Measurements from ENCODE around the gene CCDC91. TPM values are rescaled to one million over a fixed set of nuclear protein-coding genes. Genes with fewer than 3 reads are reported as not detected.

Gene CCDC91
- total RNA-seq, 6 donors from 2014 or later = 27.7 to 77.5 (median 30.2) TPM

DNA sequence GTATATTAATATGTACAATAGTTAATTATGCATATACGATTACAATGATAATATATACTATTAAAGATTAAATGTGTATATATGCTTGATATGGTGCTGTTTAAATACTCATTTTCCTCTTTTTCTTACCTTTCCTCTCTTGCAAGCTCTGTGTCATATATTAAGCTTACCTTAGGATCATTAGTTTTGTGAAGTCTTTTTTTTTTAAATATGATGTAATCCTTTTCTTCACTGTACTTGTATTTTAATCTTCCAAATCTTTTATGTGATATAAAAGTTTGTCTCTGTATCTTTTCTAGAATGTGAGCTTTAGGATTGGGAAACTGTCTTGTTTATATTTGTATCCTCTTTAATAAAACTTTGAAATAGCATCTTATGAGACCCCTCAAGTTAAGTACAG, 88.7 kb downstream of the CCDC91 start:
- Histone ChIP-seq H3K36me3 (no peaks in the 10 kb centered on the region), H3K4me1 (peaks cover 0 to 4% (median 0%) of the 10 kb centered on the region in 4 donors), H3K27me3 (no peaks in the 10 kb centered on the region), H3K9me3 (no peaks in the 10 kb centered on the region), H3K27ac (no peak overlapping the region), H3K4me3 (no peak overlapping the region)
- ATAC-seq (ENCODE audit: low FRiP score in 2 of 2) = no peak
- DNase-seq = no peak
- TF ChIP-seq POLR2A (IDR thresholded peaks at IDR 0.05) (no peak), EP300 (IDR thresholded peaks at IDR 0.05) (no peak), POLR2AphosphoS5 (IDR thresholded peaks at IDR 0.05) (no peak)
- TF ChIP-seq, protein P1, sequence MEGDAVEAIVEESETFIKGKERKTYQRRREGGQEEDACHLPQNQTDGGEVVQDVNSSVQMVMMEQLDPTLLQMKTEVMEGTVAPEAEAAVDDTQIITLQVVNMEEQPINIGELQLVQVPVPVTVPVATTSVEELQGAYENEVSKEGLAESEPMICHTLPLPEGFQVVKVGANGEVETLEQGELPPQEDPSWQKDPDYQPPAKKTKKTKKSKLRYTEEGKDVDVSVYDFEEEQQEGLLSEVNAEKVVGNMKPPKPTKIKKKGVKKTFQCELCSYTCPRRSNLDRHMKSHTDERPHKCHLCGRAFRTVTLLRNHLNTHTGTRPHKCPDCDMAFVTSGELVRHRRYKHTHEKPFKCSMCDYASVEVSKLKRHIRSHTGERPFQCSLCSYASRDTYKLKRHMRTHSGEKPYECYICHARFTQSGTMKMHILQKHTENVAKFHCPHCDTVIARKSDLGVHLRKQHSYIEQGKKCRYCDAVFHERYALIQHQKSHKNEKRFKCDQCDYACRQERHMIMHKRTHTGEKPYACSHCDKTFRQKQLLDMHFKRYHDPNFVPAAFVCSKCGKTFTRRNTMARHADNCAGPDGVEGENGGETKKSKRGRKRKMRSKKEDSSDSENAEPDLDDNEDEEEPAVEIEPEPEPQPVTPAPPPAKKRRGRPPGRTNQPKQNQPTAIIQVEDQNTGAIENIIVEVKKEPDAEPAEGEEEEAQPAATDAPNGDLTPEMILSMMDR (IDR thresholded peaks at IDR 0.05) = no peak
- 100% methylated on average over 1 of the region's 1 CpG for WGBS, 2 donors

DNA sequence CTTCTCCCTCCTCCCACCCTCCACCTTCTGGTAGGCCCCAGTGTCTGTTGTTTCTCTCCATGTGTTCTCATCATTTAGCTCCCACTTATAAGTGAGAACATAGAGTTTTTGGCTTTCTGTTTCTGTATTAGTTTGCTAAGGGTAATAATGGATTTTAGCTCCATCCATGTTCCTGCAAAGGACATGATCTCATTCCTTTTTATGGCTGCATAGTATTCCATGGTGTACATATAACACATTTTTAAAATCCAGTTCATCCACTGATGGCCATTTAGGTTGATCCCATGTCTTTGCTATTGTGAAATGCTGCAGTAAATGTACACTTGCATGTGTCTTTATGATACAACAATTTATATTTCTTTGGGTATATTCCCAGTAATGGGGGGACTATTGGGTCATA, 96.1 kb downstream of the CCDC91 start:
- H3K4me1 ChIP-seq = no peaks in the 10 kb centered on the region
- no peaks in the 10 kb centered on the region for H3K36me3 ChIP-seq
- ATAC-seq (ENCODE audit: low FRiP score in 2 of 2) = no peak
- no peaks in the 10 kb centered on the region for H3K27me3 ChIP-seq
- DNase-seq = no peak
- no peak overlapping the region for H3K27ac ChIP-seq
- H3K9me3 ChIP-seq = peaks cover 11 to 23% (median 18%) of the 10 kb centered on the region in 4 donors
- TF ChIP-seq POLR2AphosphoS5 (IDR thresholded peaks at IDR 0.05) (no peak), EP300 (IDR thresholded peaks at IDR 0.05) (no peak), POLR2A (IDR thresholded peaks at IDR 0.05) (no peak)
- TF ChIP-seq, protein P1 (IDR thresholded peaks at IDR 0.05) = no peak
- H3K4me3 ChIP-seq = no peak overlapping the region

DNA sequence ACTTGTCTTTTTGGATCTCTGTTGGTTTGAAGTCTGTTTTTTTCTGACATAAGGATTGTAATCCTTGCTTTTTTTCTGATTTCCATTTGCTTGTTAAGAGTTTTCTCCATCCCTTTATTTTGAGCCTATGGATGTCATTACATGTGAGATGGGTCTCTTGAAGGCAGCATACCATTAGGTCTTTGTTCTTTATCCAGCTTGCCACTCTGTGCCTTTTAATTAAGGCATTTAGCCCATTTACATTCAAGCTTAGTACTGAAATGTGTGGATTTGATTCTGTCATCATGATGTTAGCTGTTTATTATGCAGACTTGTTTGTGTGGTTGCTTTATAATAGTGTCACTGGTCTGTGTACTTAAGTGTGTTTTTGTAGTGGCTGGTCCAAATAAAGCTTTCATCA, 100.0 kb downstream of the CCDC91 start:
- peaks cover 11 to 25% (median 19%) of the 10 kb centered on the region in 4 donors for H3K9me3 ChIP-seq
- H3K4me3 ChIP-seq = no peak overlapping the region
- no peaks in the 10 kb centered on the region for H3K27me3 ChIP-seq
- H3K27ac ChIP-seq = no peak overlapping the region
- H3K36me3 ChIP-seq = no peaks in the 10 kb centered on the region
- H3K4me1 ChIP-seq = no peaks in the 10 kb centered on the region
- no peak for DNase-seq
- TF ChIP-seq POLR2A (IDR thresholded peaks at IDR 0.05) (no peak), EP300 (IDR thresholded peaks at IDR 0.05) (no peak), POLR2AphosphoS5 (IDR thresholded peaks at IDR 0.05) (no peak)
- TF ChIP-seq, protein P1 (IDR thresholded peaks at IDR 0.05) = no peak
- ATAC-seq (ENCODE audit: low FRiP score in 2 of 2) = no peak

DNA sequence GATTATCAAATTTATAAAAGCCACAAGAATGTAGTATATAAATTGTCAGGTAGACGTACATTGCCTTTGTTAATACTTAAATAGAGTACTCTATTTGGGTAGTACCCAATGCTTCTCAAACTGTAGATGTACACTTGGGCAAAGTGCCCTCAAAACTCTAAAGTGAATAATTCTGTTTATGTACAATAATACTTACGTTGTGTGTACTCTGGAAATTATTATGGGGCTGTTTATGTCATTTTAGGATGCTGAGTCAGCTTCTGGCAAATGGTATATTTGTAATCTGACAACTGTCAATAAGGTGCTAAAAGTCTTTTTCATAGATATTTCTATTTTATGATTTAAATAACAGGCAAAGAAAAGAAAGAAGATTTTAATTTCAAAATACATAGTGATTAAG, 102.4 kb downstream of the CCDC91 start:
- H3K4me1 ChIP-seq = no peaks in the 10 kb centered on the region
- TF ChIP-seq, protein P1 (IDR thresholded peaks at IDR 0.05) = no peak
- TF ChIP-seq EP300 (IDR thresholded peaks at IDR 0.05) (no peak), POLR2A (IDR thresholded peaks at IDR 0.05) (no peak), POLR2AphosphoS5 (IDR thresholded peaks at IDR 0.05) (no peak)
- peaks cover 11 to 25% (median 19%) of the 10 kb centered on the region in 4 donors for H3K9me3 ChIP-seq
- no peak for ATAC-seq (ENCODE audit: low FRiP score in 2 of 2)
- H3K27me3 ChIP-seq = no peaks in the 10 kb centered on the region
- WGBS, 2 donors = 78 to 79% methylated on average over 2 of the region's 2 CpGs
- H3K27ac ChIP-seq = no peak overlapping the region
- no peaks in the 10 kb centered on the region for H3K36me3 ChIP-seq
- H3K4me3 ChIP-seq = no peak overlapping the region
- DNase-seq = no peak

DNA sequence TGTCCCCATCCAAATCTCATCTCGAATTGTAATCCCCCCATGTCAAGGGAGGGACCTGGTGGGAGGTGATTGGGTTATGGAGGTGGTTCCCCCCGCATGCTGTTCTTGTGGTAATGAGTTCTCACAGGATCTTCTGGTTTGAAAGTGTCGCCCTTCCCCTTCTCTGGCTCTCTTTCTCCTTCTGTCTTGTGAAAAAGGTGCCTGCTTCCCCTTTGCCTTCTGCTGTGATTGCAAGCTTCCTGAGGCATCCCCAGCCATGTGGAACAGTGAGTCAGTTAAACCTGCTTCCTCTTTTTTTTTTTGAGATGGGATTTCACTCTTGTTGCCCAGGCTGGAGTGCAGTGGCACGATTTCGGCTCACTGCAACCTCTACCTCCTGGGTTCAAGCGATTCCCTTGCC, 104.0 kb downstream of the CCDC91 start:
- Histone ChIP-seq H3K36me3 (no peaks in the 10 kb centered on the region), H3K4me1 (no peaks in the 10 kb centered on the region), H3K27me3 (no peaks in the 10 kb centered on the region), H3K27ac (no peak overlapping the region), H3K4me3 (no peak overlapping the region), H3K9me3 (peaks cover 11 to 20% (median 17%) of the 10 kb centered on the region in 4 donors)
- no peak for TF ChIP-seq EP300 (IDR thresholded peaks at IDR 0.05)
- no peak for TF ChIP-seq POLR2AphosphoS5 (IDR thresholded peaks at IDR 0.05)
- TF ChIP-seq, protein P1 (IDR thresholded peaks at IDR 0.05) = no peak
- no peak for TF ChIP-seq POLR2A (IDR thresholded peaks at IDR 0.05)
- 82 to 83% methylated on average over 6 of the region's 6 CpGs for WGBS, 2 donors
- DNase-seq = no peak
- no peak for ATAC-seq (ENCODE audit: low FRiP score in 2 of 2)
